ENCODE results near the gene ID4. TPM values are rescaled to one million over a fixed set of nuclear protein-coding genes. Genes with fewer than 3 reads are reported as not detected.

ID4 gene
- total and polyA plus RNA-seq, 2 of the 8 experiments (the other 6 are each of a cell fraction or from before 2014, with no cell fraction given), result 2.0 to 8.3 TPM

DNA sequence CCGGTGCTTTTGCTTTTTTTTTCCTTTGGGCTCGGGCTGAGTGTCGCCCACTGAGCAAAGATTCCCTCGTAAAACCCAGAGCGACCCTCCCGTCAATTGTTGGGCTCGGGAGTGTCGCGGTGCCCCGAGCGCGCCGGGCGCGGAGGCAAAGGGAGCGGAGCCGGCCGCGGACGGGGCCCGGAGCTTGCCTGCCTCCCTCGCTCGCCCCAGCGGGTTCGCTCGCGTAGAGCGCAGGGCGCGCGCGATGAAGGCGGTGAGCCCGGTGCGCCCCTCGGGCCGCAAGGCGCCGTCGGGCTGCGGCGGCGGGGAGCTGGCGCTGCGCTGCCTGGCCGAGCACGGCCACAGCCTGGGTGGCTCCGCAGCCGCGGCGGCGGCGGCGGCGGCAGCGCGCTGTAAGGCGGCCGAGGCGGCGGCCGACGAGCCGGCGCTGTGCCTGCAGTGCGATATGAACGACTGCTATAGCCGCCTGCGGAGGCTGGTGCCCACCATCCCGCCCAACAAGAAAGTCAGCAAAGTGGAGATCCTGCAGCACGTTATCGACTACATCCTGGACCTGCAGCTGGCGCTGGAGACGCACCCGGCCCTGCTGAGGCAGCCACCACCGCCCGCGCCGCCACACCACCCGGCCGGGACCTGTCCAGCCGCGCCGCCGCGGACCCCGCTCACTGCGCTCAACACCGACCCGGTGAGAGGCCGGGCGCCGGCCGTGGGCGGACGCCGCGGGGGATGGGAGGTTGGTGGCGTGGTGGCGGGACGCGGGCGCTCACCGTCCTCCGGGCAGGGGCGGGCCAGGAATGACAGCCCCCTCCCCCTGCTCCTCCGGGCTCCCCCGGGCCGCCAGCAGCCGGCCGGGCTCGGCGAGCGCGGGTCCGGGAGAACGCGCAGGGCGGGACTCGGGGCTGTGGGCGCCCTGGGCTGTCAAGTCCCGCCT, 606 bp downstream of the ID4 start:
- Histone ChIP-seq H3K27ac (ENCODE audit: low read depth, low read length) (no peak overlapping the region), H2BK120ac (replicated peaks; ENCODE audit: low read depth, low read length) (no peak overlapping the region), H3K4me3 (ENCODE audit: extremely low read depth in 1 of 4, insufficient read depth in 2 of 4, low read depth in 3 of 4, low read length in 4 of 4) (peak overlapping the region; percentile 73 to 88 (median 84)), H4K8ac (ENCODE audit: extremely low read depth, insufficient read depth, low read length) (peak overlapping the region; percentile 91; the same call in 1 of the 2 replicates), H3K9ac (replicated peaks in 1 of 4; ENCODE audit: extremely low read depth in 1 of 4, low read depth in 3 of 4, low read length in 3 of 4) (peak overlapping the region; percentile 46 to 92 (median 70)), H3K56ac (replicated peaks; ENCODE audit: insufficient read length, low read depth, low read length) (no peak overlapping the region), H2AFZ (ENCODE audit: low read length) (no peak overlapping the region), H3K36me3 (ENCODE audit: control insufficient read depth in 2 of 4, insufficient read depth in 4 of 4, low read length in 3 of 4) (peaks cover 0 to 18% (median 0%) of the 10 kb centered on the region in 4 experiments; a peak in 1 of 8 replicates), H3K23ac (ENCODE audit: insufficient read length) (no peak overlapping the region), H3K27me3 (replicated peaks in 1 of 4; ENCODE audit: control insufficient read depth in 3 of 4, extremely low read depth in 1 of 4, insufficient read depth in 3 of 4, low read length in 3 of 4) (peaks cover 0 to 4% (median 0%) of the 10 kb centered on the region in 4 experiments; a peak in 2 of 7 replicates), H2BK20ac (ENCODE audit: low read length) (no peak overlapping the region), H3K23me2 (ENCODE audit: low read depth, low read length) (peaks cover 18% of the 10 kb centered on the region), H3K18ac (ENCODE audit: extremely low read depth, low read length) (peak overlapping the region; percentile 78; the same call in 1 of the 2 replicates), H2BK12ac (ENCODE audit: low read depth, low read length) (peak overlapping the region; percentile 39; the same call in 1 of the 2 replicates), H3K79me1 (ENCODE audit: low read depth, low read length) (no peaks in the 10 kb centered on the region), H3K79me2 (ENCODE audit: control insufficient read depth in 1 of 2, insufficient read depth in 2 of 2, low read length in 2 of 2) (peaks cover 0 to 13% of the 10 kb centered on the region in 2 experiments; a peak in 2 of 4 replicates), H3K9me3 (ENCODE audit: insufficient read depth in 2 of 2, low read depth in 1 of 2, low read length in 1 of 2) (no peaks in the 10 kb centered on the region), H4K20me1 (replicated peaks in 1 of 2; ENCODE audit: control insufficient read depth in 1 of 2, insufficient read depth in 2 of 2, low read length in 2 of 2) (peaks cover 0 to 2% of the 10 kb centered on the region in 2 experiments), H2BK5ac (ENCODE audit: low read depth, low read length) (no peak overlapping the region; the same call in 1 of the 2 replicates), H3K4ac (replicated peaks; ENCODE audit: insufficient read length, low read depth, low read length) (no peak overlapping the region), H3K4me1 (replicated peaks in 1 of 4; ENCODE audit: control insufficient read depth in 3 of 4, insufficient read depth in 4 of 4, low read length in 3 of 4) (peaks cover 0 to 6% (median 2%) of the 10 kb centered on the region in 4 experiments; a peak in 3 of 7 replicates), H4K91ac (replicated peaks; ENCODE audit: insufficient read length, low read length) (no peak overlapping the region), H3K4me2 (ENCODE audit: insufficient read depth in 1 of 2, low read depth in 2 of 2, low read length in 2 of 2) (peak overlapping the region; percentile 56 to 79), H3K14ac (ENCODE audit: insufficient read length) (no peak overlapping the region), H2AK5ac (ENCODE audit: low read depth, low read length) (no peak overlapping the region), H4K5ac (ENCODE audit: insufficient read length, low read depth, low read length) (no peak overlapping the region), H2BK15ac (ENCODE audit: low read length) (no peak overlapping the region)
- POLR2A ChIA-PET (ENCODE audit: partially characterized antibody), result interaction anchor here (0.5 to 3.2 kb wide), 38 partner anchors 8 to 1647 kb away, joined by 3 to 48 read pairs (median 4); no protein-coding TSS in a partner anchor
- CTCF ChIA-PET (ENCODE audit: partially characterized antibody), result interaction anchor here (0.6 to 1.4 kb wide), 3 partner anchors 12 to 146 kb away, joined by 3 to 4 read pairs (median 3); no protein-coding TSS in a partner anchor
- DNase-seq (ENCODE audit: low read depth in 1 of 2, low spot score in 2 of 2) (peak in 1 of 2 experiments; percentile 74), FAIRE-seq (no peak)
- WGBS, 2 experiments (ENCODE audit: extremely low coverage in 1 of 2, insufficient coverage in 1 of 2, insufficient read length in 1 of 2, insufficient replicate concordance in 2 of 2, low coverage in 1 of 2, low lambda C conversion rate in 2 of 2, missing lambda C conversion rate in 1 of 2), result 0% methylated on average over 51 of the region's 122 CpGs; no CpG with 5 or more reads in 1 of the 2 experiments
- TF ChIP-seq TEAD4 (IDR thresholded peaks at IDR 0.05; ENCODE audit: low read depth, low read length) (no peak), RAD21 (IDR thresholded peaks at IDR 0.05 in 1 of 2, conservative IDR thresholded peaks at IDR 0.05 in 1 of 2; ENCODE audit: low read depth in 2 of 2, low read length in 2 of 2) (no peak), TAF7 (optimal IDR thresholded peaks at IDR 0.05; ENCODE audit: borderline replicate concordance, low read depth, low read length) (no peak), BACH1 (IDR thresholded peaks at IDR 0.05; ENCODE audit: low read length) (no peak), SUZ12 (IDR thresholded peaks at IDR 0.05; ENCODE audit: low read length) (peak; percentile 25; the same call in 1 of the 2 replicates), SIRT6 (IDR thresholded peaks at IDR 0.05; ENCODE audit: low read length) (no peak)
- TF ChIP-seq, protein P1, sequence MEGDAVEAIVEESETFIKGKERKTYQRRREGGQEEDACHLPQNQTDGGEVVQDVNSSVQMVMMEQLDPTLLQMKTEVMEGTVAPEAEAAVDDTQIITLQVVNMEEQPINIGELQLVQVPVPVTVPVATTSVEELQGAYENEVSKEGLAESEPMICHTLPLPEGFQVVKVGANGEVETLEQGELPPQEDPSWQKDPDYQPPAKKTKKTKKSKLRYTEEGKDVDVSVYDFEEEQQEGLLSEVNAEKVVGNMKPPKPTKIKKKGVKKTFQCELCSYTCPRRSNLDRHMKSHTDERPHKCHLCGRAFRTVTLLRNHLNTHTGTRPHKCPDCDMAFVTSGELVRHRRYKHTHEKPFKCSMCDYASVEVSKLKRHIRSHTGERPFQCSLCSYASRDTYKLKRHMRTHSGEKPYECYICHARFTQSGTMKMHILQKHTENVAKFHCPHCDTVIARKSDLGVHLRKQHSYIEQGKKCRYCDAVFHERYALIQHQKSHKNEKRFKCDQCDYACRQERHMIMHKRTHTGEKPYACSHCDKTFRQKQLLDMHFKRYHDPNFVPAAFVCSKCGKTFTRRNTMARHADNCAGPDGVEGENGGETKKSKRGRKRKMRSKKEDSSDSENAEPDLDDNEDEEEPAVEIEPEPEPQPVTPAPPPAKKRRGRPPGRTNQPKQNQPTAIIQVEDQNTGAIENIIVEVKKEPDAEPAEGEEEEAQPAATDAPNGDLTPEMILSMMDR (IDR thresholded peaks at IDR 0.05; ENCODE audit: control extremely low read depth in 1 of 3, insufficient read depth in 1 of 3, low read depth in 1 of 3, low read length in 3 of 3), result no peak

All from H1 (cell line).